ENCODE data around the gene KLK1.
A peak's percentile ranks its signal among the peaks of the same experiment; 100 is the strongest.

KLK1 gene

GRCh38 chr19:50821622-50822021, 2.0 kb downstream of the KLK1 start:
- DNase-seq, result no peak
- no peak overlapping the region for H3K27ac Mint-ChIP-seq
- H3K36me3 Mint-ChIP-seq (ENCODE audit: low read depth), result no peaks in the 10 kb centered on the region
- no peak overlapping the region for H3K4me3 Mint-ChIP-seq
- TF ChIP-seq, protein P1, sequence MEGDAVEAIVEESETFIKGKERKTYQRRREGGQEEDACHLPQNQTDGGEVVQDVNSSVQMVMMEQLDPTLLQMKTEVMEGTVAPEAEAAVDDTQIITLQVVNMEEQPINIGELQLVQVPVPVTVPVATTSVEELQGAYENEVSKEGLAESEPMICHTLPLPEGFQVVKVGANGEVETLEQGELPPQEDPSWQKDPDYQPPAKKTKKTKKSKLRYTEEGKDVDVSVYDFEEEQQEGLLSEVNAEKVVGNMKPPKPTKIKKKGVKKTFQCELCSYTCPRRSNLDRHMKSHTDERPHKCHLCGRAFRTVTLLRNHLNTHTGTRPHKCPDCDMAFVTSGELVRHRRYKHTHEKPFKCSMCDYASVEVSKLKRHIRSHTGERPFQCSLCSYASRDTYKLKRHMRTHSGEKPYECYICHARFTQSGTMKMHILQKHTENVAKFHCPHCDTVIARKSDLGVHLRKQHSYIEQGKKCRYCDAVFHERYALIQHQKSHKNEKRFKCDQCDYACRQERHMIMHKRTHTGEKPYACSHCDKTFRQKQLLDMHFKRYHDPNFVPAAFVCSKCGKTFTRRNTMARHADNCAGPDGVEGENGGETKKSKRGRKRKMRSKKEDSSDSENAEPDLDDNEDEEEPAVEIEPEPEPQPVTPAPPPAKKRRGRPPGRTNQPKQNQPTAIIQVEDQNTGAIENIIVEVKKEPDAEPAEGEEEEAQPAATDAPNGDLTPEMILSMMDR (IDR thresholded peaks at IDR 0.05), result no peak
- peaks cover 11% of the 10 kb centered on the region for H3K9me3 Mint-ChIP-seq
- H3K4me1 Mint-ChIP-seq, result peaks cover 31% of the 10 kb centered on the region
- peaks cover 89% of the 10 kb centered on the region for H3K27me3 Mint-ChIP-seq (ENCODE audit: low read depth, poor library complexity)

- peaks cover 31% of the 10 kb centered on the region for H3K4me1 Mint-ChIP-seq
- DNase-seq, result no peak
- TF ChIP-seq, protein P1 (IDR thresholded peaks at IDR 0.05), result no peak
- H3K27me3 Mint-ChIP-seq (ENCODE audit: low read depth, poor library complexity), result peaks cover 92% of the 10 kb centered on the region
- H3K27ac Mint-ChIP-seq, result no peak overlapping the region
- no peaks in the 10 kb centered on the region for H3K36me3 Mint-ChIP-seq (ENCODE audit: low read depth)
- H3K4me3 Mint-ChIP-seq, result no peak overlapping the region
- H3K9me3 Mint-ChIP-seq, result peaks cover 15% of the 10 kb centered on the region
Measured at GRCh38 chr19:50821248-50821612, 2.4 kb downstream of the KLK1 start.

DNA sequence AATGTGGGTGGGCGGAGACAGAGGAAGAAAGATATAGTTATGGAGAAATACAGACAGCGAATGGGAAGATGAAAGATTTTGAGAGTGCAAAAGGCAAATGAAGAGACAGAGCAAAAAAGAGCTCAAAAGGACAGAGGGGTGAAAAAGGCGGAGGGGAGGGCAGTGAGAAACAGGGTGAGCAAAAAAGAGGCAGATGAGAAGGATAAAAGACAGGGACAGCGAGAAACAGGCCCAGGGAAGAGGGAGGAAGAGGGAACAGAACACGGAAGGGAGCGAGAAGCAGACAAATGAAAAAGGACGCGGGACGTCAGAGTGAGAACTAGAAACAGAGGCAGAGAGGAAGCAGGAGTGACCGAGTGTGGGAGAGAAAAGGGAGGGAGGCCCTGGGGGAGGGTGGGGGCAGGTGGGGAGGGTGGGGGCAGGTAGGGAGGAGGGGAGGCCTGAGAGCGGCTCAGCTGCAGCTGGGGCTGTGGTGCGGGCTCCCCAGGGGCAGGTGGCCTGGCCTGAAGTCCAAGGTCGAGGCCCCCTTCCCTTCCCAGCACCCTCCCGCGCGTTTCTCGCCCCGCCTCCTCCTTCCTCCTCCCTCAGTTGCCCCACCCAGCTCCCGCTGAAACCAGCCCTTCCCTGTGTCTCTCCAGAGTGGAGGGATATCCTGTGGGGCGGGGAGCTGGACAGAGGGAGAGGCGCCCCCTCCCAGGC, 2.9 kb downstream of the KLK1 start:
- Mint-ChIP-seq H3K36me3 (ENCODE audit: low read depth) (no peaks in the 10 kb centered on the region), H3K27ac (no peak overlapping the region), H3K27me3 (ENCODE audit: low read depth, poor library complexity) (peaks cover 92% of the 10 kb centered on the region)

DNA sequence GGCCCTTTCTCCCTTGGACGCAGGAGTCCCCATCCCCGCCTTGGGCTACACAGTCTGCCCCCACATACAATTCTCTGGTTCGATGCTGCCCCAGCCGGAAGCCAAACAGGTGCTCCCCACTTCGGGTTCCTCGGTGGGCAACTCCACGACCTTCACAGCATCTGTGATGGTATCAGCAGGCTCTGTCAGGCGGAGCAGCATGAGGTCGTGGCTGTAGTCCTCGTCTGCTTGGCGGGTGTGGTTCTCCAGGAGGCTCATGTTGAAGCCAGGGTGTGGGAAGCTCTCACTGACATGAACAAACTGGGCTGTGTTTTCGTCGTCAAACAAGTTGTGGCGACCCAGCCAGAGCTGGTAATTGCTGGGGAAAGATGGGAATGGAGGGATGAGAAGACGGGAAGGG, 3.5 kb downstream of the KLK1 start:
- no peak for DNase-seq
- H3K9me3 Mint-ChIP-seq, result peaks cover 18% of the 10 kb centered on the region
- TF ChIP-seq, protein P1 (IDR thresholded peaks at IDR 0.05), result no peak
- H3K36me3 Mint-ChIP-seq (ENCODE audit: low read depth), result no peaks in the 10 kb centered on the region
- peaks cover 96% of the 10 kb centered on the region for H3K27me3 Mint-ChIP-seq (ENCODE audit: low read depth, poor library complexity)
- peaks cover 31% of the 10 kb centered on the region for H3K4me1 Mint-ChIP-seq
- H3K27ac Mint-ChIP-seq, result no peak overlapping the region
- no peak overlapping the region for H3K4me3 Mint-ChIP-seq

More for the DNA sequence above, 2.9 kb downstream of the KLK1 start:
- peak overlapping the region; percentile 33 for H3K4me3 Mint-ChIP-seq
- DNase-seq, result peak; percentile 30
- peaks cover 16% of the 10 kb centered on the region for H3K9me3 Mint-ChIP-seq
- H3K4me1 Mint-ChIP-seq, result peaks cover 31% of the 10 kb centered on the region
- TF ChIP-seq, protein P1 (IDR thresholded peaks at IDR 0.05), result no peak

DNA sequence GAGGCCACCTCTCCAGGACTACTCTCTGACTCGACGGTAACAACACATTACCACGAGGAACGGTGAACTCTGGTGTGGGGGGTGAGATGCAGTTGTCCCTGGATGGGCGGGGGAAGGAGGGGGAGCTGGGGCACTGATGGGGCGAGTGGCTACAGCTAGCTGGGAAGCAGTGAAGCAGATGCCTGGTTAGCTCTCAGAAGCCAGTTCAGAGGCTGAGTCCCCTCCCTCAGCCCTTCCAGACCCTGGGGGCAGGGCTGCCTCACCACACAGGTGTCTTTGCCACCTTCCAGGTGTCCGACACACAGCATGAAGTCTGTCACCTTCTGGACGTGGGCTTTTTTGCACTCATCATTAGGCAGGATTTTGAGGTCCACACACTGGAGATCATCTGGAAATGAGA, 4.0 kb downstream of the KLK1 start:
- no peak for DNase-seq
- Mint-ChIP-seq H3K27me3 (ENCODE audit: low read depth, poor library complexity) (peaks cover 95% of the 10 kb centered on the region), H3K27ac (no peak overlapping the region), H3K36me3 (ENCODE audit: low read depth) (no peaks in the 10 kb centered on the region), H3K9me3 (peaks cover 22% of the 10 kb centered on the region), H3K4me3 (no peak overlapping the region), H3K4me1 (peaks cover 31% of the 10 kb centered on the region)
- TF ChIP-seq, protein P1 (IDR thresholded peaks at IDR 0.05), result no peak

- no peak overlapping the region for H3K27ac Mint-ChIP-seq
- peaks cover 19% of the 10 kb centered on the region for H3K9me3 Mint-ChIP-seq
- no peaks in the 10 kb centered on the region for H3K36me3 Mint-ChIP-seq (ENCODE audit: low read depth)
- peak overlapping the region; percentile 64 for H3K4me3 Mint-ChIP-seq
- peaks cover 31% of the 10 kb centered on the region for H3K4me1 Mint-ChIP-seq
- H3K27me3 Mint-ChIP-seq (ENCODE audit: low read depth, poor library complexity), result peaks cover 96% of the 10 kb centered on the region
- TF ChIP-seq, protein P1 (IDR thresholded peaks at IDR 0.05), result no peak
- no peak for DNase-seq
Measured at GRCh38 chr19:50818859-50819472, 4.6 kb downstream of the KLK1 start.
